ENCODE data around the gene CCDC107.
"Not testable (repeated sequence)": the region's sequence is repeated elsewhere in the genome, so short reads cannot be mapped to it uniquely, and the experiment has no call there.

Gene CCDC107

GRCh38 chr9:35658137-35658967, at the start of gene CCDC107:
CCDC107 (plus strand) TSS chr9:35658292; CDS start chr9:35658380, 88 bp downstream.
- no peak for DNase-seq (ENCODE audit: low spot score)
- peak; percentile 23 for TF ChIP-seq CTCF (IDR thresholded peaks at IDR 0.05)
- H3K4me3 ChIP-seq, result peak within 1 kb of the TSS; percentile 95

GRCh38 chr9:35609001-35609819, 48.9 kb upstream of the CCDC107 start:
- DNase-seq (ENCODE audit: low spot score), result peak; percentile 73
- no peak overlapping the region for H3K4me3 ChIP-seq
- TF ChIP-seq CTCF (IDR thresholded peaks at IDR 0.05), result no peak
- H3K27ac ChIP-seq, result peak overlapping the region in 1 of 2 donors; percentile 5

More at GRCh38 chr9:35658137-35658967, at the start of gene CCDC107:
- H3K27ac ChIP-seq, result peak within 1 kb of the TSS; percentile 99

DNA sequence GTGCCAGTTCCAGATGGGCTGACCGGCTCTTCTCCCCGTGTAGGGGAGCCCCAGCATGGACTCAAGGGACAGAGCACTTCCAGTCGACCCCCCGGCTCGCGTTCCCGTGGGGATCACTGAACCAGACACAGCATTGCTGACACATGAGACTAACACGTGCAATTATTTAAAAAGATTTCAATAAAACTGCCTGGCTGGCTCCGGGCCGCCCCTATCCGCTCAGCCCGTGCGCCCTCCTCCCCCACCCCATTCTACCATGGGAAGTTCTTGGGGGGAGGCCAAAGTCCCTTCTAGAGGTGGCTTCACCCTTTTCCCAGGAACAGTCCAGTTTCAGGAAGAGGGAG, 48.3 kb upstream of the CCDC107 start:
- no peak for TF ChIP-seq CTCF (IDR thresholded peaks at IDR 0.05)
- DNase-seq (ENCODE audit: low spot score), result no peak
- Histone ChIP-seq H3K4me3 (no peak overlapping the region), H3K27ac (peak overlapping the region in 1 of 2 donors; percentile 5)

- no peak for DNase-seq (ENCODE audit: low spot score)
- peak; percentile 37 for TF ChIP-seq CTCF (IDR thresholded peaks at IDR 0.05)
- H3K4me3 ChIP-seq, result no peak overlapping the region
Measured at GRCh38 chr9:35611230-35611797, 46.8 kb upstream of the CCDC107 start.

GRCh38 chr9:35612066-35612465, 46.0 kb upstream of the CCDC107 start:
- H3K27ac ChIP-seq, H3K4me3 ChIP-seq: not testable (repeated sequence)
- DNase-seq (ENCODE audit: low spot score), result peak; percentile 62

More at GRCh38 chr9:35611230-35611797, 46.8 kb upstream of the CCDC107 start:
- H3K27ac ChIP-seq, result no peak overlapping the region

GRCh38 chr9:35612843-35613242, 45.2 kb upstream of the CCDC107 start:
- peak; percentile 0 for DNase-seq (ENCODE audit: low spot score)
- TF ChIP-seq CTCF (IDR thresholded peaks at IDR 0.05), result no peak
- Histone ChIP-seq H3K27ac (no peak overlapping the region), H3K4me3 (no peak overlapping the region)

DNA sequence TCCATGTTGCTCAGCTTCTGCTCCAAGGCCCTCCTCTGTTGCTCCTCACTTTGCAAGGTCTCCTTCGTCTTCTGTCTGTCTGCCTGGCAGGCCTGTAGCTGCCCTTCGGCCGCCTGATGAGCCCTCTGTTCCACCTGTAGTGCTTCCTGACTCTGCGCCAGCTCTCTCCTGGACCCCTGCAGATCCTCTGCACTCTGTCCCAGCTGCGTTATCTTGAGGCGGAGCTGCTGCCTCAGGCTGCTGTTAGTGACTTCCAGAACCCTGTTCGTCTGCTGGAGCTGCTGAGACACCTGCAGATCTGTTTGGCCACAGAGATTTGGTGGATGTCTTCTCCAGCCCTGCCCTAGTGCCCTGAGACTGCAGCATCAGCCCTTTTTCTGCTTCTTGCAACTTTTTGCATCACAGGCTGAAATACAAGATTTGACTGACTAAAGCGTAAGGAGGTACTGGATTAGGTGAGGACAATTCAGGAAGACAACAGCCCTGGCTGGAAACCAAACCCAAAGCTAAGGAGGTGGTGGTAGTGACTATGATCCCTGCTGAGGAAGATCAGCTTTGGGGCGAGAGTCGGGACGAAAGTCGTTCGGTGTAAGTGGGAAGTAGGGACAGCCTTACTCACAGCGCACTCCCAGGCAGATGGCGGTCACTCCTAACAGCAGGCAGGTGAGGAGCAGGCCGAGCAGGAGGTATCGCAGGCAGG, 42.0 kb upstream of the CCDC107 start:
- peak; percentile 69 for DNase-seq (ENCODE audit: low spot score)
- no peak overlapping the region for H3K27ac ChIP-seq
- TF ChIP-seq CTCF (IDR thresholded peaks at IDR 0.05), result no peak
- peak overlapping the region; percentile 79 for H3K4me3 ChIP-seq

All from coronary artery (tissue), 2 donors.